Gastrocnemius medialis (tissue), 4 donors: ENCODE data around the gene APBA2.

Source experiments
- POLR2A ChIP-seq, 2 donors: fragments of 450-650 bp; IDR thresholded peaks; one replicate each; pipeline ENCODE4 v1.6.1; 2017; ENCODE audit warnings: antibody characterized with exemption in 2 of 2, mild to moderate bottlenecking in 2 of 2, moderate library complexity in 2 of 2
- TF ChIP-seq, protein P1 (sequence below), 5 experiments: fragments of 450-650 bp in 3 of 5; fragments of 200-600 bp in 2 of 5; sonication (generic) in 2 of 5; IDR thresholded peaks in 4 of 5; conservative IDR thresholded peaks in 1 of 5; 1 replicate in 4 of 5; 2 replicates in 1 of 5; pipeline ENCODE4 v1.5.1; 2016 to 2019; ENCODE audit warnings: antibody characterized with exemption in 5 of 5, mild to moderate bottlenecking in 3 of 5, moderate library complexity in 3 of 5

- TF ChIP-seq, protein P1, sequence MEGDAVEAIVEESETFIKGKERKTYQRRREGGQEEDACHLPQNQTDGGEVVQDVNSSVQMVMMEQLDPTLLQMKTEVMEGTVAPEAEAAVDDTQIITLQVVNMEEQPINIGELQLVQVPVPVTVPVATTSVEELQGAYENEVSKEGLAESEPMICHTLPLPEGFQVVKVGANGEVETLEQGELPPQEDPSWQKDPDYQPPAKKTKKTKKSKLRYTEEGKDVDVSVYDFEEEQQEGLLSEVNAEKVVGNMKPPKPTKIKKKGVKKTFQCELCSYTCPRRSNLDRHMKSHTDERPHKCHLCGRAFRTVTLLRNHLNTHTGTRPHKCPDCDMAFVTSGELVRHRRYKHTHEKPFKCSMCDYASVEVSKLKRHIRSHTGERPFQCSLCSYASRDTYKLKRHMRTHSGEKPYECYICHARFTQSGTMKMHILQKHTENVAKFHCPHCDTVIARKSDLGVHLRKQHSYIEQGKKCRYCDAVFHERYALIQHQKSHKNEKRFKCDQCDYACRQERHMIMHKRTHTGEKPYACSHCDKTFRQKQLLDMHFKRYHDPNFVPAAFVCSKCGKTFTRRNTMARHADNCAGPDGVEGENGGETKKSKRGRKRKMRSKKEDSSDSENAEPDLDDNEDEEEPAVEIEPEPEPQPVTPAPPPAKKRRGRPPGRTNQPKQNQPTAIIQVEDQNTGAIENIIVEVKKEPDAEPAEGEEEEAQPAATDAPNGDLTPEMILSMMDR (IDR thresholded peaks at IDR 0.05 in 4 of 5, conservative IDR thresholded peaks at IDR 0.05 in 1 of 5) = no peak
- no peak for TF ChIP-seq POLR2A (IDR thresholded peaks at IDR 0.05)
Measured at GRCh38 chr15:29032229-29032625, 146.5 kb downstream of the APBA2 start.
